HepG2 (cell line): ENCODE results near the gene PADI1. TPM values are rescaled to one million over a fixed set of nuclear protein-coding genes. Genes with fewer than 3 reads are reported as not detected.

Experiments used
- ATAC-seq: fragments of 200-7000 bp; cut with Tn5 transposase; 3 replicates; pipeline ENCODE4 v1.9.1; 2020; ENCODE audit warnings: mild to moderate bottlenecking, moderate library complexity
- BruUV-seq: library from RNA; stranded (reverse); fragments of 400-500 nt; replicated peaks from 2 replicates; lab custom pipeline; 2021; lab: Mats Ljungman, UMichigan
- CTCF ChIA-PET: fragments of 300-600 bp; formaldehyde crosslinking; extraction: SDS; loops from one replicate; lab custom pipeline; 2021; ENCODE audit warnings: low total read pairs, inconsistent platforms, low intra/inter-chr PET ratio; lab: Yijun Ruan, JAX
- POLR2A ChIA-PET: fragments of 350-600 bp; sonication (Branson Sonifier 250); formaldehyde crosslinking; loops from one replicate; lab custom pipeline; 2020; ENCODE audit warnings: antibody characterized with exemption, inconsistent platforms; lab: Yijun Ruan, JAX
- DNase-seq: peaks from one replicate; pipeline ENCODE4 v3.0.0-alpha.2; 2015; ENCODE audit warnings: low spot score
- FAIRE-seq: peaks from 3 replicates; lab custom pipeline; 2011; peaks lifted over from hg19 to GRCh38; lab: Jason Lieb, UNC
- H2AFZ ChIP-seq: one replicate; pipeline ENCODE4 v1.6.1; 2011; ENCODE audit warnings: low read length, inconsistent platforms
- H3K27ac ChIP-seq: fragments of 300-600 bp; 3 replicates; pipeline ENCODE4 v1.8.0; 2011; ENCODE audit warnings: mixed run types, mild to moderate bottlenecking, mixed read lengths, low read length, inconsistent platforms; ENCODE audit not compliant: insufficient read depth; ENCODE audit errors: extremely low read length
- H3K27me3 ChIP-seq, 2 experiments: fragments of 200-600 bp in 1 of 2; 2 replicates in 1 of 2; 3 replicates in 1 of 2; pipeline versions ENCODE4 v1.6.0 to v1.8.0; 2011; ENCODE audit warnings: low read length in 2 of 2, mild to moderate bottlenecking in 2 of 2, moderate library complexity in 2 of 2, inconsistent platforms in 1 of 2; ENCODE audit not compliant: insufficient read depth in 2 of 2, control insufficient read depth in 1 of 2
- H3K36me3 ChIP-seq, 2 experiments: fragments of 200-600 bp in 1 of 2; replicated peaks in 1 of 2; 2 replicates in 1 of 2; 3 replicates in 1 of 2; pipeline versions ENCODE4 v1.5.1 to v1.8.0; 2011; ENCODE audit warnings: low read length in 2 of 2, inconsistent platforms in 1 of 2; ENCODE audit not compliant: insufficient read depth in 2 of 2, control insufficient read depth in 1 of 2
- H3K4me1 ChIP-seq: 2 replicates; pipeline ENCODE4 v1.5.1; 2012; ENCODE audit warnings: low read length, inconsistent platforms; ENCODE audit not compliant: insufficient read depth
- H3K4me2 ChIP-seq: 2 replicates; pipeline ENCODE4 v1.6.0; 2011; ENCODE audit warnings: low read depth, low read length, inconsistent platforms
- H3K4me3 ChIP-seq, 3 experiments: fragments of 200-600 bp in 1 of 3; sonication (generic), shearing (Covaris generic) in 1 of 3; replicated peaks in 1 of 3; 2 replicates each; pipeline ENCODE4 v1.5.1; 2011 to 2016; ENCODE audit warnings: low read length in 3 of 3, inconsistent platforms in 2 of 3, low read depth in 2 of 3, mild to moderate bottlenecking in 2 of 3, control low read depth in 1 of 3, mixed read lengths in 1 of 3; ENCODE audit not compliant: insufficient read depth in 1 of 3
- H3K79me2 ChIP-seq: one replicate; pipeline ENCODE4 v1.6.1; 2011; ENCODE audit warnings: low read length, inconsistent platforms; ENCODE audit not compliant: insufficient read depth
- H3K9ac ChIP-seq: 2 replicates; pipeline ENCODE4 v1.6.0; 2011; ENCODE audit warnings: mild to moderate bottlenecking, low read depth, low read length, inconsistent platforms; ENCODE audit not compliant: insufficient read depth
- H3K9me3 ChIP-seq: 2 replicates; pipeline ENCODE4 v1.5.1; 2012; ENCODE audit warnings: mild to moderate bottlenecking, low read length
- H4K20me1 ChIP-seq: 2 replicates; pipeline ENCODE4 v1.6.0; 2011; ENCODE audit warnings: inconsistent platforms, mild to moderate bottlenecking, low read length, moderate library complexity; ENCODE audit not compliant: insufficient read depth
- KMT2B ChIP-seq: IDR thresholded peaks from 2 replicates; pipeline ENCODE4 v1.6.1; 2016; ENCODE audit warnings: missing genetic modification reagents, missing compliant biosample characterization
- PLRG1 ChIP-seq: fragments of 450-650 bp; conservative IDR thresholded peaks from 2 replicates; pipeline ENCODE4 v1.6.1; 2016
- SMYD3 ChIP-seq: sonication (generic); formaldehyde crosslinking; IDR thresholded peaks from 2 replicates; pipeline ENCODE4 v1.8.1; 2023; ENCODE audit warnings: mild to moderate bottlenecking, missing genetic modification reagents
- ZNF3 ChIP-seq: IDR thresholded peaks from 2 replicates; pipeline ENCODE4 v1.7.0; 2017; ENCODE audit warnings: inconsistent platforms
- ZNF549 ChIP-seq: sonication (generic); formaldehyde crosslinking; IDR thresholded peaks from 2 replicates; pipeline ENCODE4 v1.5.0; 2020; ENCODE audit warnings: missing genetic modification reagents
- ZNF749 ChIP-seq: sonication (generic); formaldehyde crosslinking; IDR thresholded peaks from 2 replicates; pipeline ENCODE4 v1.8.0; 2022; ENCODE audit warnings: mild to moderate bottlenecking, missing genetic modification reagents, moderate library complexity, borderline replicate concordance
- ZNF841 ChIP-seq: sonication (generic); formaldehyde crosslinking; IDR thresholded peaks from 2 replicates; pipeline ENCODE4 v1.8.1; 2023; ENCODE audit warnings: missing genetic modification reagents, borderline replicate concordance
- ZNF878 ChIP-seq: sonication (generic); formaldehyde crosslinking; IDR thresholded peaks from 2 replicates; pipeline ENCODE4 v1.8.1; 2023; ENCODE audit warnings: mild to moderate bottlenecking, missing genetic modification reagents, moderate library complexity
- WGBS: methylation state at CpG from one replicate; pipeline ENCODE4 v1.1.6; 2017; ENCODE audit warnings: low lambda C conversion rate; 5-methylcytosine and 5-hydroxymethylcytosine counted together
- in situ Hi-C: cut with HindIII; loops from 2 replicates; pipeline ENCODE4 v1.10.0; 2017; ENCODE audit warnings: low pct_unique_long_range_greater_than_20kb; ENCODE audit not compliant: extremely low pct_ligation_motif_present
- intact Hi-C: fragments of 100-400 bp; cut with micrococcal nuclease; formaldehyde crosslinking; loops from one replicate; pipeline ENCODE4 v1.10.0; 2022; ENCODE audit not compliant: unreplicated experiment
- polyA plus RNA-seq, 8 experiments: library from polyadenylated mRNA; depleted of rRNA in 3 of 8; stranded (reverse) in 7 of 8; unstranded in 1 of 8; fragments of >200 nt; fragmentation: Illumina TruSeq in 4 of 8; extraction: Trizol in 4 of 8; gene quantifications; 2 replicates each; pipeline versions ENCODE4 v1.2.1 to v1.2.3, GENCODE V29; 2011 to 2016; ENCODE audit warnings: low read depth in 4 of 8, missing spikeins in 1 of 8, mixed read lengths in 1 of 8; ENCODE audit not compliant: insufficient read depth in 1 of 8
- total RNA-seq, 5 experiments: library from RNA; depleted of rRNA; stranded (reverse); fragments of >200 nt; fragmentation: Illumina TruSeq; extraction: Trizol; gene quantifications; 2 replicates each; pipeline ENCODE4 v1.2.3, GENCODE V29; 2016; ENCODE audit warnings: low read depth in 1 of 5
- TF ChIP-seq, protein P1 (sequence below): sonication (generic); formaldehyde crosslinking; IDR thresholded peaks from 2 replicates; pipeline ENCODE4 v1.4.0; 2020; ENCODE audit warnings: missing genetic modification reagents
- TF ChIP-seq, protein P2 (sequence below): sonication (generic); formaldehyde crosslinking; IDR thresholded peaks from 2 replicates; pipeline ENCODE4 v1.8.1; 2023; ENCODE audit warnings: mild to moderate bottlenecking, missing genetic modification reagents
- TF ChIP-seq, protein P3 (sequence below): sonication (generic); formaldehyde crosslinking; IDR thresholded peaks from 2 replicates; pipeline ENCODE4 v1.4.0; 2020; ENCODE audit warnings: missing genetic modification reagents, mild to moderate bottlenecking, borderline replicate concordance

The PADI1 gene
- total and polyA plus RNA-seq, 2 of the 13 experiments (the other 11 are each of a cell fraction or from before 2014, with no cell fraction given) = not detected

DNA sequence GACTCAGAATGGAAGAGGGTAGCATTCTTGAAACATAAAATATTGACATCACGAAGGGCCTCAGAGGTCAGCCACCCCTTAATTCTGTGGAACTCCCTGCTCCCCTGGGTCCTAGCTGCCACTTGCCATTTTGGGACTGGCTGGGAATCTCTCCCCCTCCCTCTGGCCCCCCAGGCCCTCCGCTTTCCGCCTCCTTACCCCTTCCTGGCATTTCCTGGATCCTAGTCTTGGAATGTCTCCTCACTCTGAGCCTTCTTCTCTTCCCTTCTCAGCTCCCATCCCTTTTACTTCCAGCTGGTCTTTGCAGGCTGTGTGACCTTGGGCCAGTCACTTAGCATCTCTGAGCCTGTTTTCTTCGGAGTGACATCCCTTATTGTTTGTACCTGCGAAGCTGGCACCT is 4.5 kb downstream of the PADI1 start:
- Histone ChIP-seq H3K4me1 (no peaks in the 10 kb centered on the region), H3K27me3 (peaks cover 0 to 17% of the 10 kb centered on the region in 2 experiments; a peak in 2 of 5 replicates), H3K79me2 (no peaks in the 10 kb centered on the region), H3K4me2 (no peak overlapping the region), H2AFZ (no peak overlapping the region), H3K9me3 (no peaks in the 10 kb centered on the region), H3K4me3 (no peak overlapping the region), H4K20me1 (no peaks in the 10 kb centered on the region), H3K27ac (no peak overlapping the region), H3K36me3 (no peaks in the 10 kb centered on the region), H3K9ac (no peak overlapping the region)
- ChIA-PET CTCF (no interaction called here), POLR2A (no interaction called here)
- DNase-seq (no peak), FAIRE-seq (no peak), ATAC-seq (no peak)
- in situ Hi-C loops (no loop called here), intact Hi-C loops (no loop called here)
- BruUV-seq = no TSS peak
- WGBS = 3% methylated on average over 5 of the region's 5 CpGs
- TF ChIP-seq ZNF549 (CRISPR knock-in tag) (no peak), ZNF3 (CRISPR knock-in tag) (no peak), KMT2B (no peak), ZNF878 (no peak), ZNF749 (CRISPR knock-in tag) (no peak), ZNF841 (no peak), SMYD3 (CRISPR knock-in tag) (no peak), PLRG1 (no peak)
- TF ChIP-seq, protein P1, sequence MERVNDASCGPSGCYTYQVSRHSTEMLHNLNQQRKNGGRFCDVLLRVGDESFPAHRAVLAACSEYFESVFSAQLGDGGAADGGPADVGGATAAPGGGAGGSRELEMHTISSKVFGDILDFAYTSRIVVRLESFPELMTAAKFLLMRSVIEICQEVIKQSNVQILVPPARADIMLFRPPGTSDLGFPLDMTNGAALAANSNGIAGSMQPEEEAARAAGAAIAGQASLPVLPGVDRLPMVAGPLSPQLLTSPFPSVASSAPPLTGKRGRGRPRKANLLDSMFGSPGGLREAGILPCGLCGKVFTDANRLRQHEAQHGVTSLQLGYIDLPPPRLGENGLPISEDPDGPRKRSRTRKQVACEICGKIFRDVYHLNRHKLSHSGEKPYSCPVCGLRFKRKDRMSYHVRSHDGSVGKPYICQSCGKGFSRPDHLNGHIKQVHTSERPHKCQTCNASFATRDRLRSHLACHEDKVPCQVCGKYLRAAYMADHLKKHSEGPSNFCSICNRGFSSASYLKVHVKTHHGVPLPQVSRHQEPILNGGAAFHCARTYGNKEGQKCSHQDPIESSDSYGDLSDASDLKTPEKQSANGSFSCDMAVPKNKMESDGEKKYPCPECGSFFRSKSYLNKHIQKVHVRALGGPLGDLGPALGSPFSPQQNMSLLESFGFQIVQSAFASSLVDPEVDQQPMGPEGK = no peak

DNA sequence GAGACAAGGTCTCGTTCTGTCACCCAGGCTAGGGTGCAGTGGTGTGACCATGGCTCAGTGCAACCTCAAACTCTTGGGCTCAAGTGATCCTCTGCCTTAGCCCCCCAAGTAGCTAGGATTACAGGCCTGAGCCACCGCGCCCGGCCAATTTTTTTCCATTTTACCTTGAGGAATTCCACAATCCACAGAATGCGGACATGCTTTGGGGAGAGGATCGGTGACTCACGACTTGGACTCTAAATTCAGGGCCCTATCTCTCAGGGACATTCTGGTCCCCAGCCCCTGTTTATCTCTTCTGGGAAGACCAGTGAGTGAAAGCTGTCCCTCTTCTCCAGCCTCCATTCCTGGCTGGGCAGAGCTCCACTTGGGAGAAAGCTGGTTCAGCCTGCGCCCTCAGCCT is 5.2 kb downstream of the PADI1 start:
- TF ChIP-seq, protein P2, sequence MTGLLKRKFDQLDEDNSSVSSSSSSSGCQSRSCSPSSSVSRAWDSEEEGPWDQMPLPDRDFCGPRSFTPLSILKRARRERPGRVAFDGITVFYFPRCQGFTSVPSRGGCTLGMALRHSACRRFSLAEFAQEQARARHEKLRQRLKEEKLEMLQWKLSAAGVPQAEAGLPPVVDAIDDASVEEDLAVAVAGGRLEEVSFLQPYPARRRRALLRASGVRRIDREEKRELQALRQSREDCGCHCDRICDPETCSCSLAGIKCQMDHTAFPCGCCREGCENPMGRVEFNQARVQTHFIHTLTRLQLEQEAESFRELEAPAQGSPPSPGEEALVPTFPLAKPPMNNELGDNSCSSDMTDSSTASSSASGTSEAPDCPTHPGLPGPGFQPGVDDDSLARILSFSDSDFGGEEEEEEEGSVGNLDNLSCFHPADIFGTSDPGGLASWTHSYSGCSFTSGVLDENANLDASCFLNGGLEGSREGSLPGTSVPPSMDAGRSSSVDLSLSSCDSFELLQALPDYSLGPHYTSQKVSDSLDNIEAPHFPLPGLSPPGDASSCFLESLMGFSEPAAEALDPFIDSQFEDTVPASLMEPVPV (CRISPR knock-in tag) = no peak
- TF ChIP-seq, protein P3, sequence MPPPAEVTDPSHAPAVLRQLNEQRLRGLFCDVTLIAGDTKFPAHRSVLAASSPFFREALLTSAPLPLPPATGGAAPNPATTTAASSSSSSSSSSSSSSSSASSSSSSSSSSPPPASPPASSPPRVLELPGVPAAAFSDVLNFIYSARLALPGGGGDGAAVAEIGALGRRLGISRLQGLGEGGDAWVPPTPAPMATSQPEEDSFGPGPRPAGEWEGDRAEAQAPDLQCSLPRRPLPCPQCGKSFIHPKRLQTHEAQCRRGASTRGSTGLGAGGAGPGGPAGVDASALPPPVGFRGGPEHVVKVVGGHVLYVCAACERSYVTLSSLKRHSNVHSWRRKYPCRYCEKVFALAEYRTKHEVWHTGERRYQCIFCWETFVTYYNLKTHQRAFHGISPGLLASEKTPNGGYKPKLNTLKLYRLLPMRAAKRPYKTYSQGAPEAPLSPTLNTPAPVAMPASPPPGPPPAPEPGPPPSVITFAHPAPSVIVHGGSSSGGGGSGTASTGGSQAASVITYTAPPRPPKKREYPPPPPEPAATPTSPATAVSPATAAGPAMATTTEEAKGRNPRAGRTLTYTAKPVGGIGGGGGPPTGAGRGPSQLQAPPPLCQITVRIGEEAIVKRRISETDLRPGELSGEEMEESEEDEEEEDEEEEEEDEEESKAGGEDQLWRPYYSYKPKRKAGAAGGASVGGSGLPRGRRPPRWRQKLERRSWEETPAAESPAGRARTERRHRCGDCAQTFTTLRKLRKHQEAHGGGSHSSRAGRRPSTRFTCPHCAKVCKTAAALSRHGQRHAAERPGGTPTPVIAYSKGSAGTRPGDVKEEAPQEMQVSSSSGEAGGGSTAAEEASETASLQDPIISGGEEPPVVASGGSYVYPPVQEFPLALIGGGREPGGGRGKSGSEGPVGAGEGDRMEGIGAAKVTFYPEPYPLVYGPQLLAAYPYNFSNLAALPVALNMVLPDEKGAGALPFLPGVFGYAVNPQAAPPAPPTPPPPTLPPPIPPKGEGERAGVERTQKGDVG (CRISPR knock-in tag) = no peak
- TF ChIP-seq, all 625 proteins: peak for 0
- H3K9ac ChIP-seq = no peak overlapping the region
- H3K4me3 ChIP-seq = no peak overlapping the region
- no peaks in the 10 kb centered on the region for H3K79me2 ChIP-seq
- intact Hi-C loops (no loop called here), in situ Hi-C loops (no loop called here)
- H4K20me1 ChIP-seq = no peaks in the 10 kb centered on the region
- no peaks in the 10 kb centered on the region for H3K36me3 ChIP-seq
- no TSS peak for BruUV-seq
- no peaks in the 10 kb centered on the region for H3K9me3 ChIP-seq
- no peaks in the 10 kb centered on the region for H3K4me1 ChIP-seq
- ATAC-seq (no peak), FAIRE-seq (no peak), DNase-seq (no peak)
- CTCF ChIA-PET = no interaction called here
- 65% methylated on average over 8 of the region's 8 CpGs for WGBS
- no peak overlapping the region for H3K27ac ChIP-seq
- H3K27me3 ChIP-seq = peaks cover 0 to 17% of the 10 kb centered on the region in 2 experiments; a peak in 2 of 5 replicates
- no peak overlapping the region for H2AFZ ChIP-seq
- H3K4me2 ChIP-seq = no peak overlapping the region
- POLR2A ChIA-PET = no interaction called here
